ENCODE results near the gene BLM.
A peak's percentile ranks its signal among the peaks of the same experiment; 100 is the strongest.
"Not testable (repeated sequence)": the region's sequence is repeated elsewhere in the genome, so short reads cannot be mapped to it uniquely, and the experiment has no call there.

The BLM gene

DNA sequence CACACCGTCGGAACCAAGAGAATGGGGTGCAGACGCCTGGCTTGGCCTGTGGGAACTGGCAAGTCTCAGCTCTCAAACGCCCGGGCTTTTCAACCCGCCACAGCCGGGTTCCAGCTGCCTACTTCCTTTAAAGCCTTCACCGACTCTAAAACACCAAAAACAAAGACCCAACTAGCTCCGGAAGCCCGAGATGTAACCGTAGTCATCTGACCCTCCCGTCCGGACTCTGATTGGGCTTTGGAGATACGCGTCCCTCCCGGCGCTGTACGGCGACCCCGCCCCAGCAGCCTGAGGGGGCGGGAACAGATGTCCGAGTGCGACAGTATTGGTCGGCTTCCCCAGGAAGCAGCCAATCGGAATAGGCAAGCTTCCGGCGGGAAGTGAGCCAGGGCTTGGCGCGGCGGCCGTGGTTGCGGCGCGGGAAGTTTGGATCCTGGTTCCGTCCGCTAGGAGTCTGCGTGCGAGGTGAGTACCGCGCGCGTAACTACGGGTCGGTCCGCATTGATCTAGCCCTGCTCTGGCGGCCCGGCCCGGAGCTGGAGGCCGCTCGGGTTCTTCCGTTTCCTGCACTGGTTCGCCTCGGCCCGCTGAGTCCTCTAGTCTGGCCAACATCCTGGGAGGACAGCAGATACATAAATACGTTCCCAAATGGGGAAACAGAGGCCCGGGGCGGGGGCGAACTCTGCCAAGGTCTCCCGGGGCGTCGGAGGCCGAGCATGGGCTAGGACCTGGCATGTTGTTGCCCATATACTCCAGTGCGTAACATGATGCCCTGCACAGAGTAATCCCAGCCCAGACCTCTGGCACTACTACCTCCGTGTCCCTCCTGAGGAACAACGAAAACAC lies at the start of gene BLM:
BLM (plus strand) TSS at position 371 of the 846 bp plus-strand sequence. CDS start 30,047 bp downstream, outside the sequence.
- peak; percentile 84 for FAIRE-seq

DNA sequence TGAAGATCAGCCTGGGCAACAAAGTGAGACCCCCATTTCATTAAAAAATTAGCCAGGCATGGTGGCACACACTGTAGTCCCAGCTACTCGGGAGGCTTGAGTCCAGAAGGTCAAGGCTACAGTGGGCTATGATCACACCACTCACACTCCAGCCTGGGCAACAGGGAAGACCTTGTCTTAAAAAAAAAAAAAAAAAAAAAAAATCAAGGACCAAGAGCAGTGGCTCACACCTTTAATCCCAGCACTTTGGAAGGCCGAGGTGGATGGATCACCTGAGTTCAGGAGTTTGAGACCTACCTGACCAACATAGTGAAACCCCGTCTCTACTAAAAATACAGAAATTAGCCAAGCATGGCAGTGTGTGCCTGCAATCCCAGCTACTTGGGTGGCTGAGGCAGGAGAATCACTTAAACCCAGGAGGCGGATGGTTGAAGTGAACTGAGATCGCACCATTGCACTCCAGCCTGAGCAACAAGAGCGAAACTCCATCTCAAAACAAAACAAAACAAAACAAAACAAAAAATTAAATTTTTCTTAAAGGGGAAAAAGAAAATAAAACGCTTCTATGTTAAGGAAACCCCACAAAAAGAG lies 49.3 kb upstream of the BLM start:
- FAIRE-seq: not testable (repeated sequence)

DNA sequence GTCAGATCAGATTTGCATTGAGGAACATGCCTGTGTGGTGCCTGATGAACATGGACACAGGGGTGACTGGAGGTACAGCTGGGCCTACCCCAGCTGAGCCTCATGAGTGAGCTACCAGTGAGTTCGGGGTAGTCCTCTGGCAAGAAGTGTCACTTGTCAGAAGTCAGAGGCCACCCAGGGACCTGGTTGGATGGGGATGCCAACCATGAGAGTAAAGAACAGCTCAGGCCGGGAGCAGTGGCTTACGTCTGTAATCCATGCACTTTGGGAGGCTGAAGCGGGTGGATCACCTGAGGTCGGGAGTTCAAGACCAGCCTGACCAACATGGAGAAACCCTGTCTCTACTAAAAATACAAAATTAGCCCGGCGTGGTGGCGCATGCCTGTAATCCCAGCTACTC lies 46.5 kb upstream of the BLM start:
- FAIRE-seq: not testable (repeated sequence)

DNA sequence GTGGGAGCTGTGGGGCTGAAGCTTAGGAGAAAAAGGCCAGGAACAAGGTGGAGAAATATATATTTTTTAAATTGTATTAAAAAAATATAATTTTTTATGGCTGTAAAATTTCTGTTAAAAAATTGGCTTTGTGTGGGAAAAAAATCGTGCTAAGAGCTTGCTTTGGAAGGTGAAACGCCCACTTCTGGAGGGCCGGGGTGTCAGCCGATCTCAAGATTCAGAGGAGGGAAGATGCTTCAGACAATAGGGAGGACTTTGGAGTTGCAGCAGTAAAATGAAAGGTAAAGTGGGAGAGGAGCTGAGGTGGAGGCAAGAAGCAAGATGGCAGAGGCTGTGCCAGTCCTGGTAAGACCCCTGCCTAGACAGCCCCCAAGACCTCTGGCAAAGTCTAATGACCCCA lies 45.9 kb upstream of the BLM start:
- FAIRE-seq: no peak

DNA sequence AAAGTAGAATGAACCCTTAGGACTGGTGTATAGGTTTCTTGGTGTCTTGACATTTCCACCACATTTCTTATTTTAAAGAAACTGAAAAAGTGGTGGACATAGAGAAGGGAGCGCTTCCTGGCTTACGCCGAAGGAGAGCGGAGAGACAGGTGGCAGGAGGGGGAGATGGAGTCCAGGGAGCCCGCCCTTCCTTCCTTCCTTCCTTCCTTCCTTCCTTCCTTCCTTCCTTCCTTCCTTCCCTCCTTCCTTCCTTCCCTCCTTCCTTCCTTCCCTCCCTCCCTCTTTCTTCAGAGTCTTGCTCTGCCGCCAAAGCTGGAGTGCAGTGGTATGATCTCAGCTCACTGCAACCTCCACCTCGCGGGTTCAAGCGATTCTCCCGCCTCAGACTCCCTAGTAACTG lies 43.8 kb upstream of the BLM start:
- not testable (repeated sequence) for FAIRE-seq

DNA sequence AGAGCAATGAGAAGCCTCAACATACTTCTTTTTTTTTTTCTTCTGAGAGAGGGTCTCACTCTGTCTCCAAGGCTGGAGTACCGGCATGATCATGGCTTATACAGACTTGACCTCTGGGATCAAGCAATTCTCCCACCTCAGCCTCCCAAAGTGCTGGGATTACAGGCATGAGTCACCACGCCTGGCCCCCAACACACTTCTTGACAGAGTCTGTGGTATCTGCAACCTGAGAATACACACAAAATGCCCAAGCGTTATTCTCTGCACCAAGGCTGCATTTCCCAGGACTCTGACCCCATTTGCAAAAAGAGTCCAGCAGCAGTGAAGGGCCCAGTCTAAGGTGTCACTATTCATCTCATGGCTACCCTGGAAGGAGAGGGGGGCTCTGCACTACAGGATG lies 42.7 kb upstream of the BLM start:
- no peak for FAIRE-seq

DNA sequence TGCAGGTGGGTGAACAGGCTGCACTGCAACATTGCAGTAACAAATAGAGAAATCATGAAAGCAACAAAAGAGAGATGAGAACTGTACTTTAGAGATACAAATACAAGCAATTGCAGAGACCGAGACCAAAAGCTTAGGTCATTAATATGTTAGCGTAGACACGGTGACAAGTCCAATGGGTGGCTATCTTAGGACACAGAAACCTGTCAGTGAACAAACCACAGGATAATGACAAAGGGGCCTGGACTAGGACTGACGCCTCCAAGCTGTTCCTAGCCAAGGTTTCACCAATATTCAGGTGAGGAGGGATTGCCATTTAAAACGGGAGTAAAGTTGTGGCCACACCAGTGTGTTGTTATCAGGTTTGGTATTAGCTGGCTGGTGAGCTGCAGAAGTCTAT lies 41.7 kb upstream of the BLM start:
- FAIRE-seq: no peak

DNA sequence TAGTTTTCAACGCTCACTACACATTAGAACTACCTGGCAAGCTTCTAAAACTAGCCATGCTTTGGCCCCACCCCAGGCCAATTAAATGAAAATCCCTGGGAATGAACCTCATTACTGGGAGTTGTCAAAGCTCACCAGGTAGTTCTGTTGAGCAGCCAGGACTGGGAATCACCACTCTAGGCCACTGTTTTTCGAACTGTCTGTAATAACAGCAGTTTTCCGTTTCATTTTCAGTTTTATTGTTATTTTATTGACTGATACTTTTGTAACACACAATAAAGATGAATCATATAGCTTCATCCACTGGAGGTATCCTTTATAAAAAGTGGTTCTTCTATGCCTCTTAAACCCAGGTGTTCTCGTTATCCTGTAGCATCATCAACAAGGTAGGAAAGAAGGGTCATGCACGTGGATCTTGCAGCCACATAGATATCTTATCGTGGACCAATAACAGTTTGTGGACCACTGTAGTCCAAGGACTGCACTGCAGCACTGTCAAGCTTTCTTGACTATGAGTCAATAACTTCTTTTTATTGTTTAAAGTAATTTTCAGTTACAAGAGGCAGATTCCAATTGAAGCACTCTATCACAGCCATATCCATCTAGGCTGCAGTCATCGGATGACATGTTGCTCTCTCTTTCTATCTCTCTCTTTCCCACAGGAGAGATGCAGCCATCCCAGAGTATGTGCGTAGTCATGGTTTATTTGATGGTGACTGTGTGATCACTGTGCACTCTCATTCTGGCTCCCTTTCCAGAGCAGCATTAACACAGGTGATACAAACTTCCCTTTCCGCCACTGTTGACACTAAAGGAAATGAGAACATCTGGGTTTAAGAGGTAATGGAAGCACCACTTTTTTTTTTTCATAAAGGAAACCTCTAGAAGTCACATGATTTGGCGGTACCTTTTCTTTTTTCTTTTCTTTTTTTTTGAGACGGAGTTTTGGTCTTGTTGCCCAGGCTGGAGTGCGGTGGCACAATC lies 39.0 kb upstream of the BLM start:
- FAIRE-seq: no peak

DNA sequence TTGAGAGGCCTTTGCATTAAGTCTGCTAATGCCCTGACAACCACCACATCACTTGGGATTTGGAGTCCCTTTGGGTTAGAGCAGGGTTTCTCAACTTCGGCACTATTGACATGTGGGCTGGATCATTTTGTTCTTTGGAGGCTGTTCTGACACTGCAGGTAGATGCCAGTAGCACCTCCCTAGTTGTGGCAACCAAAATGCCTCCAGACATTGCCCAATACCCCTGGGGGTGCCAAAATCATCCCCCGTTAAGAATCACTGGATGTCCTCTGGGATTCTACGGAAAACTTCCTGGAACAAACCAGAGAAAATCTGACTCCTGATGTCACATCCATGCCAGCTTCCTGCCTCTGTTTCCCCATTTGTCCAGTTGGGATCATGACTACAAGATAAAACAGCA lies 37.2 kb upstream of the BLM start:
- no peak for FAIRE-seq

DNA sequence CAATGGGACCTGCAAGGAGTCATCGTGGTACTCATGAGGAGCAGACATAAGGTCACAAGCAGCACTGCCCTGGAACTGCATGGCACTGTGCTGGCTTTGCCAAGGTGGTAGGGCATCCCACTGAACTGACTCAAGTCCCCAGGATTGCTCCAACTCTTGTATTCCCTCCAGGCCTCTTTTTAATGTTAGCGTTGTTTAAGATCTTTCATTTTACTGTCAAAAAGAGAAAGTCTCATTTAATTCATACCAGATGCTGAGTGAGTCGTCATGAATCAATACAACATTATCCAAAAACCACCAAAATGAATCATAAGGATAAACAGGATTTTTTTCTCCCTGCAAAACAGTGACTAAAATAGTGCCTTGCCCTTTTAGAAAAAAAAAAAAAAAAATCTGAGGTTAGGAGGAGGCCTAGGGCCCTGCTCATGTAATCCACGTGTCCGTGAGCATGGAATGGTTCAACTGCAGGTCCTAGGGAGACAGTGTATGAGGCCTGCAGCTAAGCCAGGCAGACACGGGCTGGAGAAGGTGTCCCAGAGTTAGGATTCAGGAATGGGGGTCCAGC lies 36.7 kb upstream of the BLM start:
- FAIRE-seq: no peak

DNA sequence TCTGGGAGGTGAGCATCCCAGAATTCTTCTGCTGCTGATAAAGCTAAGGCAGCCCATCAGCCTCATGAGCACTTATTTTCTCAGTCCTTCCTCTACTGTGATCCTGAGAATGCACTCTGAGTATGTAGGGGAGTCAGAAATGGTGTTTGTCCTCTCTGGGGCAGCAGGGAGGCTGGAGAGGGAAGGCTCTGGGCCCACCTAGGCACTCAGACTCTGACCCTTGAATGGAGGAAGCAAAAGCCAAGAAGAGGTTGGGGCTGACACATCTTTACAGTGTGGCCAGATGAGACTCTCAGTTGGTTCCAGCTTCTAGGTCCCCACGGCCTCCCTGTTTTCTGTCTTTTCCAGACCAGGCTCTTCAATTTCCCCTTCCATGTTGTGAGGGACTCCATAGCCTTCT lies 36.1 kb upstream of the BLM start:
- FAIRE-seq: no peak

DNA sequence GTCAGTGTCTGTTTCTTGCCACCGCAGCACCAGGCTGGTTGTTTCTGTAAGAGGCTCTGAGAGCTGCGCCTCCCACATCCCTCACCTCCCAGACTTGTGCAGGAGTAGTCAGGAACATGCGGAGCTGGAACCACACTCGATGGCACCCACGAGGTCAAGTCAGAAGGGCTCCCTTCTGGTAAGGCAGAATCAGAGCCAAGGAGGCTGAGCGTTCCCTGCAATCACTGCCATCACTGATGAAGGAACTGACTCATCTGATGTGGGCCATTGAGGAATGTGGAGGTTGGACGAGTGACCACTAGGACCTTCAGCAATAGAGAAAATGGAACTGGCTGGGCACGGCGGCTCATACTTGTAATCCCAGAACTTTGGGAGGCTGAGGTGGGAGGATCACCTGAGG lies 35.7 kb upstream of the BLM start:
- FAIRE-seq: no peak

DNA sequence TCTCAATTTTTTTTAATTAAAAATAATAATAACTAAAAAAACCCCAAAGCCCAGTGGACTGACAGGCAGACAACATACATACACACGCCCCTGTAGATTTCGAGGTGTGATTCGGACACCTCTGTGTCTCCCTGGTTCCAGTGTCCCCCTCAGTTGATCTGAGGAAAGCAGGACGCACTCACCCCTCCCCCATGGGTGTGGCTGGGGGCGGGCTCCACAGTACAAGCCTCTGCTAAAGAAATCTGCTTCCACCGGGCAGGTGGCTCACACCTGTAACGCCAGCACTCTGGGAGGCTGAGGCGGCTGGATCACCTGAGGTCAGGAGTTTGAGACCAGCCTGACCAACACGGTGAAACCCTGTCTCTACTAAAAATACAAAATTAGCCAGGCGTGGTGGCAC lies 33.8 kb upstream of the BLM start:
- no peak for FAIRE-seq

DNA sequence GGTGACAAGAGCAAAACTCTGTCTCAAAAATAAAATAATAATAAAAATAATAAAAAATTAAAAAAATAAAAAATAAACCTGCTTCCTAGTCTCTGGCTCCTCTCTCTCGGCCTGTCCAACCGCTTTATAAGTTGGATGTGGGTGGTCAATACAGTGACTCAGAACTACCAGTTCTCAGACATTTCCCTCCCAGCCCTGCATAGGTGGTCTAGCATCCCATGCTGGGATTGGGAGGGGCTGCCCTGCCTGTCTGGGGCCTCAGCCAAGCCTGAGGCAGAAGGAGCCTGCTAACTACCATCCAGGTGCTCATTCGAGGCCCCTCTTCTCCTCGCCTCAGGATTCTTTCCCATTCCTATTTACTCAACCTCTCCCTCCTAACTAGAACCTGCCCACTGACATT lies 33.3 kb upstream of the BLM start:
- no peak for FAIRE-seq

DNA sequence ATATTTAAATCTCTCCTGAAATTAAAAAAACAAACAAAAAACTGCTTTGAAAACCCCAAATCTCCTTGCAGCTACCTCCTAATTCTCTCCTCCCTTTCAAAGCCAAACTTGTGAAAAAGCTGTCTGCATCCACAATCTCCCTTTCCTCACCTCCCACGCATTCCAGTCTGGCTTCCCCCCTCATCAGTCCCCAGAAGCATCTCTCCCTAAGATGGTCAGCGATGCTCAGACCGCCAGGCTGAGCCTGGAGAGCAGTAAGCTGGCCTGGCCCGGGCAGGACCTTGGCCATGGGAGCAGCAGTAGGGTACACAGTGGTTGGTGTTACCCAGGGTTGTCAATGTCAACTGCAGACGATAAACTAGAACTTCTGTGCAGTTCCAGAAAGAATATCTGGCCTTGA lies 32.9 kb upstream of the BLM start:
- FAIRE-seq: no peak

DNA sequence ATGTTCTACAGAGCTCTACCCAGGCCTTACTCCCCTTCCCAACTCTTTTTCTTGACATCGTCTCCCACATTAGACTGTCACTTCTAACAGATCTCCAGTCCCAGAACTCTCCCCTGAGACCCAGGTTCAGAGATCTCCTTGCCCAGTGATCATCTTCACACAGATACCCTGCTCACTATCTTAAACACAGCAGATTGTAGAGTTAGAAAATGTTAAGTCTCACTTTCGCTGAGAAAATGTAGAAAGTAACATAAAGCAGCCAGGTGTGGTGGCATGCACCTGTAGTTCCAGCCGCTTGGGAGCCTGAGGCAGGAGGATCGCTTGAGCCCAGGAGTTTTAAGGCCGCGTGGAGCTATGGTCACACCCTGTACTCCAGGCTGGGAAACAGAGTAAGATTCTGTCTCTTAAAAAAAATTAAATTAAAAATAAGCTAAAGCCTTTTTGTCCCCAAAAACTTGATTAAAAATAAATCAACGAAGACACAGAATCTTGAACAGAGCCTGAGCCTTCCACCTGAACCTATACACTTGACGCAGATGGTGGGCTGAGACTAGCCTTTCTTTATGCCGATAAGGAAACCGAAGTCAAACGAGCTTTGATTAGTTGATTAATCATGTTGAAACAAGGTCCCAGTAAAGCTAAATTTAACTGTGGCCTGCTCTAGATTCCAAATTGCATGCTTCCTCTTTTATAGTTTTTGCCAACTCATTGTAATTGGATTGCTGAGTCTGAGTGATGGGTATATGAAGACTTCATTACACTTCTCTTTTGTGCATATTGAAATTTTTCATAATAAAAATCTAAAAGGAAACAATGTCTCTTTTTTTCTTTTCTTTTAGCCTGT lies 31.3 kb upstream of the BLM start:
- FAIRE-seq: no peak

DNA sequence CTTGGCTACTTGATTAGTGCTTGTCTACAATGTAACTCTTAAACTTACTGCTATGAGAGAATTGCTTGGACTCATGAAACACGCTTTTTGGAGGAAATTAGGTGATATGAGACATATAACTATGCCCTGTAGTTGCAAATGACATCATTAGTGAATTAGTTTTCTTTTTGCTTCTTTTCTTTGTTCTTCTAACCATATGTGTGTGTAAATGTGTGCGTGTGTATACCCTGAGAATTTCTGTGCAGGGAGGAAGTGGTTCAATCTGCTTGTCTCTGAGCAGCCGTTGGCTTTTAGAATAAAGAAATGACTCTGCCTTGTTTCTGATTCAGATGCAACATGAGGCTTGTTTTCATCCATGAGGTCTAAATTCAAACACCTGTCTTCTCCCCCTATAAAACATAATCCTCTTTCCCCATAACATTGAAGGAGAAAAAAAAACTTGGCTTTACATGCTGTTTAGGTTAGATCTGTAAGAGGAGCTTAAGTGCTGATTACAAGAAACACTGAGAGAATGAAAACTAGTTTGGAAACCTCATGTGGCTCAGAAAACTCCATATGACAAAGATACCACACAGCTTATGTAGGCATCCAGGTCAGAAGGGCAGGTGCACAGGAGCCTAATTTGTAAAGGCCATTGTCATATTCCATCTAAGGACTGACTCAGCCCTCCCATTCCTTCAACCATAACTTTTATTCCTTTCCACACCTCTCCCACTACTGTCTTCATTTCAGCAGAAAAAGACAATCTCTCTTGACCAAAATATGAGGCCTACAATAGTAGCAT lies 30.5 kb upstream of the BLM start:
- FAIRE-seq: no peak

DNA sequence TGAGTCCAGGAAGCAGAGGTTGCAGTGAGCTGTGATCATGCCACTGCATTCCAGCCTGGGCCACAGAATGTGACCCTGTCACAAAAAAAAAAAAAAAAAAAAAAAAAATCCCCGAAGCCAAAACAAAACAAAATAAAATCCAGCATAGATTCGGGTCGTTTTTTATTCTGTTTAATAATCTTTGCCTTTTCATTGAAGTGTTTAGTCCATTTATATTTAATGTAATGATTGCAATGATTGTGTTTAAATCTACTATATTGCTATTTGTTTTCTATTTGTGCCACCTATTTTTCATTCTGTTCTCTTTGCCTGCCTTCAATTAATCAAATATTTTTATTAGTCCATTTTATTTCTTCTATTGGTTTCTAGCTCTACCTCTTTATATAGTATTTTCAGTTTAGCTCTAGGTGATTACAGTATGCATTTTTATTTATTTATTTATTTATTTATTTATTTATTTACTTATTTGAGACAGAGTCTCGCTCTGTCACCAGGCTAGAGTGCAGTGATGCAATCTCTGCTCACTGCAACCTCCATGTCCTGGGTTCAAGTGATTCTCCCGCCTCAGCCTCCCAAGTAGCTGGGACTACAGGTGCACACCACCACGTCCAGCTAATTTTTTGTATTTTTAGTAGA lies 27.7 kb upstream of the BLM start:
- not testable (repeated sequence) for FAIRE-seq

DNA sequence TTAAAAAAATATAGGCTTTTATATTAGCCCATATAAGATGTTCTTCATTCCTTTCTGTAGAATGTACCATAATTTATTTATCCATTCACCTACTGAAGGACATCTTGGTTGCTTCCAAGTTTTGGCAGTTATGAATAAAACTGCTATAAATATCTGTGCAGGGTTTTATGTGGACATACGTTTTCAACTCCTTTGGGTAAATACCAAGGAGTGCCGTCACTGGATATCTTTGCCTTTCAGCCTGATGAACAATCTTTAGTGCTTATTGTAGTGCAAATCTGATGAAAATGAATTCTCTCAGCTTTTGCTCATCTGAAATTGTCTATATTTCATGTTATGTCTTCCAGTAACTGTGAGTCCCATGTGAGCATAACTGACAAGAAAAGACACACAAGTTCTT lies 26.6 kb upstream of the BLM start:
- no peak for FAIRE-seq

DNA sequence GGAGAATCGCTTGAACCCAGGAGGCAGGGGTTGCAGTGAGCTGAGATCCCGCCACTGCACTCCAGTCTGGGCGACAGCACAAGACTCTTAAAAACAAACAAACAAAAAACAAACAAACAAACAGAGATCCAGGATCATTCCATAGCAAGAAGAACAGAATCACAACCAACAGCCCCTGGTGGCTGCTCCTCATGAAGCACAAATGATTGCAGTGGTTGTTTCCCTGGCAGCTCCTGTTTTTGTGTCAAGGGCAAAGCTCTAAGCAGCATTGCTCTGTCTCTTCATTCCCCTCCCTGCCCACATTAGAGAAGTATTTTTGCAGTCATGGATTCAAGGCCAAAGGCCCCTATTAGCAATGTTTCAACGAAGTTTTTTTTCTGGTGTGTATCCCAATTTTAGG lies 25.8 kb upstream of the BLM start:
- no peak for FAIRE-seq
